AG04449 (cell line): Measurements from ENCODE around the gene SEMA3C.

Source experiments
- CTCF ChIA-PET: fragments of 350-600 bp; formaldehyde crosslinking; extraction: SDS; loops from one replicate; lab custom pipeline; 2021; ENCODE audit warnings: antibody characterized with exemption; lab: Yijun Ruan, JAX
- POLR2A ChIA-PET: fragments of 400-600, 350-600 bp; formaldehyde crosslinking; extraction: SDS; loops from one replicate; lab custom pipeline; 2020; ENCODE audit warnings: antibody characterized with exemption, inconsistent platforms; lab: Yijun Ruan, JAX
- DNase-seq: peaks from one replicate; pipeline ENCODE4 v3.0.0-alpha.2; 2010; ENCODE audit warnings: low read depth, low spot score
- H3K4me3 ChIP-seq: 2 replicates; pipeline ENCODE4 v1.5.1; 2011; ENCODE audit warnings: low read depth, mild to moderate bottlenecking, control low read depth, low read length
- CTCF ChIP-seq: IDR thresholded peaks from one replicate; pipeline ENCODE4 v1.5.1; 2011; ENCODE audit warnings: mild to moderate bottlenecking, moderate library complexity, low read length, control low read depth, inconsistent platforms; ENCODE audit not compliant: insufficient read depth; ENCODE audit errors: missing control alignments

SEMA3C gene

GRCh38 chr7:80910228-80910627, 8.6 kb downstream of the SEMA3C start:
- ChIA-PET POLR2A (interaction anchor here (0.6 kb wide), 1 partner anchor 264 kb away, joined by 3 read pairs; no protein-coding TSS in a partner anchor), CTCF (interaction anchor here (0.8 kb wide), 1 partner anchor 8 kb away, joined by 3 read pairs; the partner anchor contains the start of gene SEMA3C)
- TF ChIP-seq CTCF = no peak
- H3K4me3 ChIP-seq = no peak overlapping the region
- DNase-seq = no peak

GRCh38 chr7:80908360-80908797, 10.5 kb downstream of the SEMA3C start:
- TF ChIP-seq CTCF = no peak
- POLR2A ChIA-PET = interaction anchor here (1.0 kb wide), 1 partner anchor 11 kb away, joined by 4 read pairs; the partner anchor contains the start of gene SEMA3C
- no peak overlapping the region for H3K4me3 ChIP-seq
- no peak for DNase-seq
- CTCF ChIA-PET = interaction anchor here (2.1 kb wide), 1 partner anchor 9 kb away, joined by 10 read pairs; no protein-coding TSS in a partner anchor

- no peak for TF ChIP-seq CTCF
- CTCF ChIA-PET = interaction anchor here (2.1 to 2.5 kb wide), 2 partner anchors 9 to 563 kb away, joined by 10 read pairs; no protein-coding TSS in a partner anchor
- POLR2A ChIA-PET = interaction anchor here (1.2 kb wide), 1 partner anchor 11 kb away, joined by 4 read pairs; the partner anchor contains the start of gene SEMA3C
- H3K4me3 ChIP-seq = no peak overlapping the region
- no peak for DNase-seq
Measured at GRCh38 chr7:80907612-80908011, 11.2 kb downstream of the SEMA3C start.

GRCh38 chr7:80907141-80907601, 11.7 kb downstream of the SEMA3C start:
- ChIA-PET CTCF (interaction anchor here (1.5 to 2.5 kb wide), 3 partner anchors 10 to 563 kb away, joined by 4 to 10 read pairs (median 10); no protein-coding TSS in a partner anchor), POLR2A (interaction anchor here (1.2 kb wide), 1 partner anchor 12 kb away, joined by 4 read pairs; the partner anchor contains the start of gene SEMA3C)
- no peak overlapping the region for H3K4me3 ChIP-seq
- TF ChIP-seq CTCF = no peak
- no peak for DNase-seq

- no peak overlapping the region for H3K4me3 ChIP-seq
- ChIA-PET POLR2A (no interaction called here), CTCF (interaction anchor here (1.0 to 2.5 kb wide), 2 partner anchors 11 to 565 kb away, joined by 3 to 10 read pairs; no protein-coding TSS in a partner anchor)
- DNase-seq = no peak
- TF ChIP-seq CTCF = no peak
Measured at GRCh38 chr7:80905334-80905733, 13.5 kb downstream of the SEMA3C start.

- no peak overlapping the region for H3K4me3 ChIP-seq
- no peak for DNase-seq
- no peak for TF ChIP-seq CTCF
- ChIA-PET CTCF (interaction anchor here (1.8 kb wide), 1 partner anchor 14 kb away, joined by 6 read pairs; no protein-coding TSS in a partner anchor), POLR2A (no interaction called here)
Measured at GRCh38 chr7:80902716-80903308, 16.0 kb downstream of the SEMA3C start.
